K562 (cell line): Measurements from ENCODE around the gene NET1. TPM values are rescaled to one million over a fixed set of nuclear protein-coding genes. Genes with fewer than 3 reads are reported as not detected.

Source experiments
- ATAC-seq: fragments of 200-7000 bp; cut with Tn5 transposase; 3 replicates; pipeline ENCODE4 v1.9.1; 2020; ENCODE audit warnings: moderate library complexity
- BruUV-seq: library from RNA; stranded (reverse); fragments of 400-500 nt; replicated peaks from 2 replicates; lab custom pipeline; 2021; lab: Mats Ljungman, UMichigan
- CTCF ChIA-PET: fragments of 300-600 bp; formaldehyde crosslinking; extraction: SDS; loops from one replicate; lab custom pipeline; 2021; ENCODE audit warnings: low intra/inter-chr PET ratio; lab: Yijun Ruan, JAX
- POLR2A ChIA-PET: fragments of 300-600, 350-650 bp; sonication (Branson Sonifier 250); formaldehyde crosslinking; extraction: SDS; loops from one replicate; lab custom pipeline; 2021; ENCODE audit warnings: antibody characterized with exemption, inconsistent platforms; lab: Yijun Ruan, JAX
- DNase-seq, 4 experiments: peaks; one replicate each; pipeline versions ENCODE4 v3.0.0 to v3.0.0-alpha.2; 2011 to 2018; ENCODE audit warnings: low spot score in 3 of 4, mixed read lengths in 3 of 4; ENCODE audit errors: extremely low read depth in 1 of 4
- FAIRE-seq: peaks from 2 replicates; lab custom pipeline; 2011; peaks lifted over from hg19 to GRCh38; lab: Jason Lieb, UNC
- H2AFZ ChIP-seq: 2 replicates; pipeline ENCODE4 v1.6.0; 2011; ENCODE audit warnings: low read depth, low read length, control low read depth, inconsistent platforms
- H3K27ac ChIP-seq: fragments of 200-600 bp; 3 replicates; pipeline ENCODE4 v1.8.0; 2011; ENCODE audit warnings: low read depth, mild to moderate bottlenecking, control low read depth, inconsistent platforms, low read length, moderate library complexity, mixed read lengths; ENCODE audit errors: extremely low read depth
- H3K27me3 ChIP-seq, 2 experiments: fragments of 300-600 bp in 1 of 2; 2 replicates in 1 of 2; 3 replicates in 1 of 2; pipeline versions ENCODE4 v1.6.0 to v1.8.0; 2011; ENCODE audit warnings: inconsistent platforms in 2 of 2, low read length in 2 of 2, mild to moderate bottlenecking in 1 of 2, mixed read lengths in 1 of 2, moderate library complexity in 1 of 2; ENCODE audit not compliant: control insufficient read depth in 2 of 2, insufficient read depth in 2 of 2
- H3K36me3 ChIP-seq: fragments of 300-600 bp; 3 replicates; pipeline ENCODE4 v1.8.0; 2011; ENCODE audit warnings: mild to moderate bottlenecking, low read length, inconsistent platforms; ENCODE audit not compliant: control insufficient read depth, insufficient read depth
- H3K4me1 ChIP-seq, 2 experiments: fragments of 200-600 bp in 1 of 2; replicated peaks in 1 of 2; 2 replicates in 1 of 2; 3 replicates in 1 of 2; pipeline versions ENCODE4 v1.5.1 to v1.8.0; 2011; ENCODE audit warnings: inconsistent platforms in 2 of 2, low read length in 2 of 2, mild to moderate bottlenecking in 1 of 2, mixed read lengths in 1 of 2, moderate library complexity in 1 of 2; ENCODE audit not compliant: control insufficient read depth in 2 of 2, insufficient read depth in 2 of 2
- H3K4me2 ChIP-seq: 2 replicates; pipeline ENCODE4 v1.6.1; 2011; ENCODE audit warnings: low read length, control low read depth, inconsistent platforms, mixed read lengths; ENCODE audit not compliant: insufficient read depth
- H3K4me3 ChIP-seq: fragments of 200-600 bp; sonication (generic), shearing (Covaris generic); 2 replicates; pipeline ENCODE4 v1.5.1; 2016; ENCODE audit warnings: control low read depth, inconsistent platforms
- H3K79me2 ChIP-seq: fragments of 200-600 bp; 3 replicates; pipeline ENCODE4 v1.8.0; 2011; ENCODE audit warnings: low read length, inconsistent platforms; ENCODE audit not compliant: control insufficient read depth, insufficient read depth
- H3K9ac ChIP-seq, 2 experiments: 2 replicates each; pipeline versions ENCODE4 v1.6.0 to v1.6.1; 2011; ENCODE audit warnings: low read depth in 2 of 2, low read length in 2 of 2, control low read depth in 1 of 2, inconsistent platforms in 1 of 2, mild to moderate bottlenecking in 1 of 2, mixed read lengths in 1 of 2; ENCODE audit not compliant: insufficient read depth in 1 of 2
- H3K9me1 ChIP-seq: one replicate; pipeline ENCODE4 v1.6.0; 2011; ENCODE audit warnings: inconsistent platforms, mild to moderate bottlenecking, low read length, moderate library complexity; ENCODE audit not compliant: control insufficient read depth, insufficient read depth
- H3K9me3 ChIP-seq: replicated peaks from 2 replicates; pipeline ENCODE4 v1.5.1; 2011; ENCODE audit warnings: low read depth, low read length, inconsistent platforms; ENCODE audit not compliant: control insufficient read depth, insufficient read depth
- H4K20me1 ChIP-seq: replicated peaks from 2 replicates; pipeline ENCODE4 v1.6.1; 2011; ENCODE audit warnings: low read length, inconsistent platforms, mixed read lengths; ENCODE audit not compliant: control insufficient read depth, insufficient read depth
- E2F8 ChIP-seq: fragments of 450-650 bp; IDR thresholded peaks from 2 replicates; pipeline ENCODE4 v1.7.1; 2018; ENCODE audit warnings: mild to moderate bottlenecking, low read depth; ENCODE audit not compliant: partially characterized antibody
- ELK1 ChIP-seq: sonication (generic); formaldehyde crosslinking; IDR thresholded peaks from 2 replicates; pipeline ENCODE4 v1.8.1; 2022; ENCODE audit warnings: missing genetic modification reagents
- MYBL2 ChIP-seq, 2 experiments: fragments of 450-650 bp in 1 of 2; sonication (generic) in 1 of 2; formaldehyde crosslinking in 1 of 2; IDR thresholded peaks; 2 replicates each; pipeline versions ENCODE4 v1.6.1 to v1.8.1; 2017 to 2022; ENCODE audit warnings: borderline replicate concordance in 1 of 2, inconsistent platforms in 1 of 2, low read depth in 1 of 2, mild to moderate bottlenecking in 1 of 2, missing genetic modification reagents in 1 of 2, moderate library complexity in 1 of 2
- RREB1 ChIP-seq: fragments of 250-450 bp; sonication (Bioruptor Pico); IDR thresholded peaks from 2 replicates; pipeline ENCODE4 v1.4.0; 2020
- TRIM28 ChIP-seq: fragments of 450-650 bp; IDR thresholded peaks from 2 replicates; pipeline ENCODE4 v1.6.1; 2017
- ZFP1 ChIP-seq: fragments of 450-650 bp; formaldehyde crosslinking; IDR thresholded peaks from 2 replicates; pipeline ENCODE4 v1.4.0; 2020; ENCODE audit warnings: mild to moderate bottlenecking, mixed read lengths
- ZNF253 ChIP-seq: fragments of 250-450 bp; sonication (Bioruptor Pico); conservative IDR thresholded peaks from 2 replicates; pipeline ENCODE4 v1.6.1; 2021; ENCODE audit warnings: mild to moderate bottlenecking
- WGBS: fragments of 100-300 bp; shearing (Covaris generic); methylation state at CpG from one replicate; pipeline ENCODE4 v1.1.6; 2016; ENCODE audit warnings: low coverage, mixed read lengths; ENCODE audit not compliant: insufficient coverage; ENCODE audit errors: missing lambda C conversion rate; 5-methylcytosine and 5-hydroxymethylcytosine counted together
- in situ Hi-C: fragments of 300-500 bp; cut with MboI; formaldehyde crosslinking; loops from 4 replicates; pipeline ENCODE4 v1.15.0; 2018; ENCODE audit warnings: inconsistent platforms, mixed read lengths
- intact Hi-C: fragments of 100-400 bp; cut with micrococcal nuclease; formaldehyde crosslinking; loops from 2 replicates; pipeline ENCODE4 v1.14.2; 2022
- polyA plus RNA-seq, 8 experiments: library from polyadenylated mRNA; depleted of rRNA in 4 of 8; stranded (reverse) in 5 of 8; unstranded in 3 of 8; fragments of >200 nt; fragmentation: Nextera tagmentation in 2 of 8; fragmentation: Illumina TruSeq in 1 of 8; extraction: Ambion mirVana in 2 of 8; extraction: Trizol in 1 of 8; gene quantifications; 2 replicates each; pipeline versions ENCODE4 v1.2.1 to v1.2.3, GENCODE V29; 2011 to 2014; ENCODE audit warnings: inconsistent platforms in 1 of 8, missing spikeins in 1 of 8
- total RNA-seq, 7 experiments: library from RNA; depleted of rRNA in 6 of 7; stranded (reverse); fragments of >200 nt in 6 of 7; fragmentation: Illumina TruSeq in 2 of 7; extraction: Trizol in 2 of 7; gene quantifications; 2 replicates each; pipeline versions ENCODE4 v1.2.1 to v1.2.3, GENCODE V29; 2011 to 2021; ENCODE audit warnings: low replicate concordance in 1 of 7
- TF ChIP-seq, protein P1 (sequence below), 2 experiments: fragments of 450-650 bp; IDR thresholded peaks; 2 replicates each; pipeline ENCODE4 v1.6.1; 2016

Gene NET1
- total and polyA plus RNA-seq, 9 of the 15 experiments (the other 6 are each of a cell fraction or from before 2014, with no cell fraction given) = 47.4 to 258 (median 106) TPM

GRCh38 chr10:5387169-5387568 is 25.2 kb upstream of the NET1 start (continued):
- TF ChIP-seq RREB1 (CRISPR knock-in tag) (no peak), ELK1 (no peak)

- no peaks in the 10 kb centered on the region for H3K9me1 ChIP-seq
- no peak overlapping the region for H3K9ac ChIP-seq
- ATAC-seq (no peak), FAIRE-seq (peak; percentile 32), DNase-seq (no peak)
- H3K79me2 ChIP-seq = no peaks in the 10 kb centered on the region
- BruUV-seq = no TSS peak
- no peaks in the 10 kb centered on the region for H3K4me1 ChIP-seq
- no peak overlapping the region for H3K4me2 ChIP-seq
- H3K27me3 ChIP-seq = no peaks in the 10 kb centered on the region
- CTCF ChIA-PET = no interaction called here
- POLR2A ChIA-PET = interaction anchor here (0.6 to 1.3 kb wide), 3 partner anchors 8 to 499 kb away, joined by 3 to 5 read pairs (median 3); partner anchors contain the start of gene FBH1
- no peaks in the 10 kb centered on the region for H3K36me3 ChIP-seq
- in situ Hi-C loops = no loop called here
- no peak overlapping the region for H3K27ac ChIP-seq
- H3K9me3 ChIP-seq = peaks cover 2% of the 10 kb centered on the region
- H2AFZ ChIP-seq = no peak overlapping the region
- intact Hi-C loops = no loop called here
- H4K20me1 ChIP-seq = no peaks in the 10 kb centered on the region
- WGBS = 63% methylated on average over 1 of the region's 1 CpG
- H3K4me3 ChIP-seq = no peak overlapping the region
- TF ChIP-seq TRIM28 = peak; percentile 100
- peak; percentile 69 for TF ChIP-seq MYBL2 (IDR thresholded peaks at IDR 0.05; ENCODE audit: low read depth)
- no peak for TF ChIP-seq MYBL2 (CRISPR knock-in tag; IDR thresholded peaks at IDR 0.05; ENCODE audit: borderline replicate concordance)
- TF ChIP-seq, protein P1, sequence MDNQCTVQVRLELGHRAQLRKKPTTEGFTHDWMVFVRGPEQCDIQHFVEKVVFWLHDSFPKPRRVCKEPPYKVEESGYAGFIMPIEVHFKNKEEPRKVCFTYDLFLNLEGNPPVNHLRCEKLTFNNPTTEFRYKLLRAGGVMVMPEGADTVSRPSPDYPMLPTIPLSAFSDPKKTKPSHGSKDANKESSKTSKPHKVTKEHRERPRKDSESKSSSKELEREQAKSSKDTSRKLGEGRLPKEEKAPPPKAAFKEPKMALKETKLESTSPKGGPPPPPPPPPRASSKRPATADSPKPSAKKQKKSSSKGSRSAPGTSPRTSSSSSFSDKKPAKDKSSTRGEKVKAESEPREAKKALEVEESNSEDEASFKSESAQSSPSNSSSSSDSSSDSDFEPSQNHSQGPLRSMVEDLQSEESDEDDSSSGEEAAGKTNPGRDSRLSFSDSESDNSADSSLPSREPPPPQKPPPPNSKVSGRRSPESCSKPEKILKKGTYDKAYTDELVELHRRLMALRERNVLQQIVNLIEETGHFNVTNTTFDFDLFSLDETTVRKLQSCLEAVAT (IDR thresholded peaks at IDR 0.05) = 0 out of 4 replicates have a peak, but pooled peaks of 1 of the 2 experiments have one; percentile 58
- TF ChIP-seq ZFP1 (CRISPR knock-in tag) = peak; percentile 83
- peak; percentile 43 for TF ChIP-seq E2F8
- no peak for TF ChIP-seq ZNF253 (CRISPR knock-in tag)
Measured at GRCh38 chr10:5390607-5391205, 21.7 kb upstream of the NET1 start.
